GM04503 (cell line): ENCODE measurements around the gene ZBTB7C.

ENCODE experiments used
- DNase-seq: peaks from one replicate; pipeline ENCODE4 v3.0.0-alpha.2; 2012; ENCODE audit warnings: low read depth

The ZBTB7C gene

DNA sequence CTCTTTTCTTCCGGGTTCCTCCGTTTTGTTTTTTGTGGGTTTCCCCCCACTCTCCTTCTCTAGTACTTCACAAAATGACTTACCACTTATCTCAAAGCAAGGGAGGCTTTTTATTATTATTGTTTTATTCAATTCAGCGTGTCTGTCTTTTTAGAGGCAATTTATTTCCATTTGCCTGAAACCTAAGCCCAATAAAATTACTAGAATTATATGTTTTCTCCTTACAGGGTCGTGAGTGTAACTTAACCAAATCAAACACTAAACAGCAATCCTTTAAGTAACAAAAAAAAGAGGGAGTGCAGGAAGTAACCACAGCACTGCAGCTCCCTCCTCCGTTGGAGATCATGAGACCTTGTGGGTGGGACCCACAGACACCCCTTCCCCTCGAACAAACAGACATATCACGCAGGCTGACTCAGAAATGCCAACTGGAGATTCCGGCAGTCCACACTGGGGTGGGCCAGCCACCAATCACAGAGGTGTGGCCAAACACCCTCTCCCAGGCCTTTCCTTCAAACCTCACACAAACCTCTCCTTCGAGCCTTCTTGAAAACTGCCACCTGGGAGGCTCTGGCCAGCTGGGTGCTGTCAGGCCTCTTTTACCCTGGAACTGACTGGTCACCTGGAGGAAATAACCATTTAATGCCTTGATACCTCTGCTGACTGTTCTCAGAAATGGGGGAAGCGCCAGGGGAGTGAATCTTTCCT, 271.7 kb downstream of the ZBTB7C start:
- DNase-seq = no peak

- no peak for DNase-seq
These were observed 272.3 kb downstream of the ZBTB7C start for GRCh38 chr18:48136827-48137373.

DNA sequence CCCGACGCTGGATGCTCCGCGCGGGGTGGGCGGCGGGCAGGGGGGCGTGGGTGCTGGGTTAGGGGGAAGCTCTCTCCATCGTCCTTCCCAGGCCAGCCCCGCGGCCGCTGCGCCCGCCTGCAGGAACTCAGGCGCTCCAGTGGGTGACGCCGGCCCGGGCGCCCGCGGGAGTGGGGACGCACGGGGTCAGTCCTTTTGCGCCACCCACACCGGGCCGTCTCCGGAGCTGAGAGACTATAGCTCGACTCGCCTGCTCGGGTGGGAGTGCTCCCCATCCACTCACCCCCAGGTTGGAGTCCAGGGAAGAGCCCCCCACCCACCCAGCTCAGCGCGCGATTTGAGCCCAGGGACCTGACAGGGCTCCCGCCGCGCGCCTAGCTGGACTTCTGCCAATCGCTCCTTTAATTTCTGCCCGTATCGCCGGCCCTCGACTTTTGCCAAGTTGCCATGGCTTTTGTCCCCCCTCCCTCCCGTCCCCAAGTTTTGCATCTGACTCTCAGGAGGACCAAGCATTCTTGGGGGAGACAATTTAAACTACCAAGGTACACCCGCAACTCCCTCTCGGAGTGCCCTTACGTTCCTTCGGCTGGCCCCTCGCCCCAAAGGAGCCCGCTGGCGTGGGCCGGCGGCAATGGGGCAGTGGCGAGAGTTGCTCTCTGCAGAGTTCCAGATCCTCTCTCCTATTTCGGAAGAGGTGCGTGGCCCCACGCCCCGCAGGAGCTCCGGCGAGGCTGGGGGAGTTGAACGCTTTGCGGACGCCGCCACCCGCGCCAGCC, 272.9 kb downstream of the ZBTB7C start:
- no peak for DNase-seq

GRCh38 chr18:48135436-48135966, 273.7 kb downstream of the ZBTB7C start:
- DNase-seq = no peak

DNA sequence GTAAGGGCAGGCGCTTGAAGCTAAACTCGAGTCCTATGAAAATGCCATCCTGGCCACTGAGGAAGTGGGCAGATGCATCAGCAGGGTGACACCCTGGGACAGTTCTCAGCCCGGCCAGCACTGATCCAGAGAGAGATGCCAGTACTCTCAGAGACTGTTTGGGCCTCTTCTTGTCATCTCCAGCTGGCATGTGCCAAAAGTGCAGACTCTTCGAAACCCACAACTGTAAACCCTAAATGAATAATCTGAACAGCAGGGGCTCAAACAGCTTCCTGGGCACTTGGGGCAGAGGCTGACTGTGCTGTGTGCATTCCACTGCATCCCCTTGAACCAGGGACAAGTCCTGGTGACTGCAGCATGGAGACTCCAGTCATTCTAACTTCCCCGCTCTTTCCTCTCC, 274.6 kb downstream of the ZBTB7C start:
- DNase-seq = no peak

- DNase-seq = no peak
These were observed 275.4 kb downstream of the ZBTB7C start for GRCh38 chr18:48133671-48134251.

DNA sequence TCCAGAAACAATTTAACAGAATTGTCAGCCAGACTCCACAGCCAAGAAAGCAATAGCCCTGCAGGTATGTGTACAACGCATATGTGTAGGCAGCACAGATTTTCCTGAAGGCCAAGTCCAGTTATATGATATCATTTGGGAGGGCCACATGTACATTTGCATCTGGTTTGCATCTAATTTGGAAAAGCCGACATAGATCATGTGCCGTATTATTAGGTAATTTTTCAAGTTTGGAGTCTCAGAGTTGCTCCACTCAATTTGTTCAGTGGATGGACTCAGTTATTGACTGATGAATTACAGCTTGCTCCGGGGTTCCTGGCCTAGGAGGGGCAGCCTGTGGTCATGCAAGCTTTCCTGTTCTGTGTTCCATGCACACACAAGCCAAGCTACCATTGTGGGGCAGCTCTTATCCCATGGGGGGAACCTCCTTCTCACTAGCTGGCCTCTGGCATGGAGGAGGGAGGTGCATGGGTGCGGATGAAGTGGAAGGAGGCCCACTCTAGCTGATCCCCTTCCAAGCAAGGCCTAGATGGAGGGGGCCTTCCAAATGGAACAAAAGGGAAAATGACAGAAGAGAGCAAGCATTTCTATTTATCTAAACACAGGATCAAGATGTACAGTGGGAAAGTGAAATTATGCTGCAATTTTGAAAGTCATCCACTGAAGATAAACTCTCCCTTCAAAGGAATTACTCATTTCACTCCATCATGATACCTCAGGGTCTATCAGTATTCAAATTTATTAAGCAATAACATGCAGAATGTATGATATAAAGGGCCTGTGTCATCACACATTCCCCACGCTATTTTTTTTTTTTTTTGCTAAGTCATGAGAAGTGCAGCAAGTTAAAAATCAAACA, 276.2 kb downstream of the ZBTB7C start:
- DNase-seq = no peak

DNA sequence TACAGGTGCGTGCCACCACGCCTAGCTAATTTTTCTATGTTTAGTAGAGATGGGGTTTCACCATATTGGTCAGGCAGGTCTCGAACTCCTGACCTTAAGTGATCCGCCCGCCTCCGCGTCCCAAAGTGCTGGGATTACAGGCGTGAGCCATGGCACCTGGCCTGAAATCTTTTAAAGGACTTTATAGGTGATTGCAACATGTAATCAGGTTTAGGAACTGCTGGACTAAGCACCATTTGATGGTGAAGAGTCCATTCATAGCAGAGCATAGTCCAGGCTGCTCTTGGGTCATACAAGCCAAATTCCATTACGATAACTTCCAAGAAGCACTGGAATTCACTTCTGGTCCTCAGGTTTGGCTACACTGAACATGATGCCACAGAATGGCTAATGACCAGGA, 278.1 kb downstream of the ZBTB7C start:
- DNase-seq = no peak

DNA sequence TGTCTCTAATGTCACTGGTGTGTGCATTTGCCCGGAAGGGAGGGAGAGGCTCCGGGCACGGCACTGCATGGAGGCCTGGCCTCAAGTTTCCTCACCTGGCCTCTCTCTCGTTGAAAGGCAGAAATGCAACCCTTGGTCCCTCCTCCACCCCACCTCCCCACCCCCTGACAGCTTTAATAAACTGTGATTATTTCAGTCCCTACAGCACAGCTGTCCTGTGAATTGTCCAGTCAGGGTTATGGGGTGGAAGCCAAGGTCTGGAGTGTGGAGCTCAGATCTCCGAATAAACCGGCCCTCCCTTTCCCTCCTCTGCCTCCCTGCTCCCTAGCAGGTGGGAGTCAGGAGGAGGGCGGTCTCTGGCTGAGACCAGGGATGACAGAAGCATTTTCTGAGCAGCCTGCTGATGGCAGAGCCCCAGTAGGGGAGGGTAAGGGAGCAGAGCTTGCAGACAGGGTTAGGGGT, 279.5 kb downstream of the ZBTB7C start:
- no peak for DNase-seq

DNA sequence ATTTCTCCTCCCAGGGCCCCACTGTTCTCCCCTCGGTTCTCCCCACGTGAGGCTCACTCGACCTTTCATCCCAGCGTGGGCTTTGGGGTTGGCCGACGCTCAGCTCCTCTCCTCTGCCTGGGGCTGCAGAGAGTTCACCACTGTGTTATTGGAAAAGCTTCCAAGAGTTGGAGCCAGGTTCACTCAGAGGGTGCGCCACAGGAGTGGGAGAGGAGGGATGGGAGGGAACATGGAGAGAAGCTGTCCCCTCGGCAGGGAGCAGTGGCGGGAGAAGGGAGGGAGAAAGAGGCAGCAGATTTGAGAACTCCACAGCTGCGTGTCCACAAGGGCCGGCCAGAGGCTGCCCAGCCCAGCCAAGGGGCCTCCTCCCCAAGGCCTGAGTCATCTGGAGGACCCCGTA, 281.6 kb downstream of the ZBTB7C start:
- DNase-seq = no peak

- no peak for DNase-seq
These were observed 282.9 kb downstream of the ZBTB7C start for GRCh38 chr18:48126240-48126639.

DNA sequence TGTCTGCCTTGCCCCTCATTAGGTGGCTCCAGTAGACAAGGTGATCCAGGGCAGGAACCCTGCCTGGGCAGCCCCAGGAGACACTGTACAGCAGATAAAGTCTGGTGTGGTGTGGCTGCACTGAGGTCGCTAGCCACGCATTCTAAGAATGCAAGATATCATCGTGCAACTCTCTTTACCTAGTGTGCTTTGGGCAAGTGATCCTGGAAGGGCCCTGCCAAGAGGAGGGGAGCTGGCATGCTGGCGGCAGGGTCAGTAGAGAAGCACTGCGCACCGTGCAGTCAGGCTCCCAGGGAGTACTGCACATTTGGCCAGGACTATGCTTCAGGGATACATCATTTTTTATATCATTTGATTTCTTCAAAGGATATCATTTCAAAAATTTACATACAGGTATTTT, 283.5 kb downstream of the ZBTB7C start:
- DNase-seq = no peak

DNA sequence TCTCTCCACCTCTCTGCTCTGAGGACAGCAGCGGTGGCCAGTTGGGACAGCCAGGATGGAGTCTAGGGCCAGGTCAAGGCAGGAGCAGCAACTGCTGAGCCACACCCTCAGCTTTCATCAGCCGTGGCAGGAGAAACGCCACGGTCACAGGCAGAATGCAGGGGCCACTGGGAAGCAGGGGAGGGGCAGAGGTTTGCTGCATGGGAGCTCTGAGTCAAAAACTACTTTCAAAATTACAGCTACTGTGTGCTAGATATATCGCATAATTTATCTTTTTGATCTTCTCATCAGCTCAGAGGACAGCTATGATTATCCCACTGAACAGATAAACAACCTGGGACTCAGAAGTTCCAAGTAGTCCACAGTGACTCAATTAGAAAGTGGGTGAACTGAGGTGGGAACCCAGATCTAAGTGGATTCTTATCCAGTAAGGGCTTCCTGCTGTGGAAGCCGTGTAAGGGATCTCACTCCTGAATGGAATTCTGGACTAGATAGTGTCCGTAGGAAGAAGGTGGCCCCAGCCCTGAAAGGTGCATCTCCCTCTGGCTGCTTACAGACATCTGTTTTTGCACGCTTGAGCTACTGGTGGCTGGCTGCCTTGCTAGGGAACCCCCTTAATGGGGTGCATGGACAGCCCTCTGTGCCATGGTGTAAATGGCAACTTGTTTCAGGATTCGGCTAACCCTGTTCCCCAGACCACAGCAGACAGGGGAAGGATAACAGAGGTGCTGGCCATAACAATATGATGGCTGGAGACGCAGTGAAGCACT, 284.1 kb downstream of the ZBTB7C start:
- DNase-seq = no peak

DNA sequence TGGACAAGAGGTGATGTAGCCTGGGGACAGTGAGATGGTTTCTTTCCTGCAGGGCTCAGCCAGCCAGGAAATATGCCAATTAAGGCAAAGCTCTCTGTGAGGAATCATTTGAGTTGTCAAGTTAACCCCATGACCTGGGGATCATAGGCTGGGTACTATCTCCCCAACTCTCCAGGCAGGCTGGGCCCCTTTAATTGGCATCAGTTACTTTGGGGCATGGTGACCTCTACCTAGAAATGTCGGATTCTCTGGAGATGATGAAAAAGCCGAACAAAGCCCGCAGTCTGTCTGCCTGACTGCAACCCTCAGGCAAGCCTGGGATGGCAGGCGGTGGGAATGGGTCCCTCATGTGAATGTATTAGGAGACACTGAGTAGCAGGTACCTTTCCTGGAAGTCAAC, 285.2 kb downstream of the ZBTB7C start:
- DNase-seq = no peak

DNA sequence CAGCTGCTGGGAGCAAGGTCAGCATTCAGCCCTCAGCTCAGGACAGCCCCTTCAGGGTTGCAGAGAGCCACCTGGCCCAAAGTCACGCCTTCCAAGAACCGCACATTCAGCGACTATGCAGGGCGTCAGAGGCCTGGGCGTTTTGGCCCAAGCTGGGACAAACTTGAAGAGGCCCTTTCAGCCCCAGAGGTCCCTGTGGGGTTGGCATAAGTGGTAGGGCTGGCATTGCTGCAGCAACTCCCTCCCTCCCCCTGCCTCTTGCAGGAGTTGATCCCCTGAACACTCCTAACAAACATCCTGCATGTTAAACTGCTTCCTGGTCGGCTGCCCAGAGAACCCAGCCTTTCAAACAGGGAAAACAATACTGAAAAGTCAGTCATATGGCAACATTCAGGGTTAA, 285.9 kb downstream of the ZBTB7C start:
- no peak for DNase-seq

DNA sequence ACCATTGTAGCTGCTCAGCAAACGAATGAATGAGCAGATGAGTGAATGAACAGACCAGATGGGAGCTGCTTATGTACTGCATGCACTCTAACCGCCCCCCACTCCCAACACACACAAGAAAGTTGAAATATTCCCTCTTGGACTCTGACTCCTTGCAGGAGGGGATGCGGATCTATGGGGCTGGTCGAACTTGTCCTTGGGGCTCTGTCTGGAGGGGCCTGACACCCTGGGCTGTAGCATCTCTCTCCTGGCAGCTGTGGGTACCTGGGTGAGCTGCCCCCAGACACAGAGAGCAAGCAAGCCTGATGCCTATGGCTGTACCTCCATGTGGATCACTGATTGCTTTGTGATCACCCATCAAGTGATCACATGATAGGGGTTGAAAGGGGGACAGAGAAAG, 286.4 kb downstream of the ZBTB7C start:
- DNase-seq = no peak

DNA sequence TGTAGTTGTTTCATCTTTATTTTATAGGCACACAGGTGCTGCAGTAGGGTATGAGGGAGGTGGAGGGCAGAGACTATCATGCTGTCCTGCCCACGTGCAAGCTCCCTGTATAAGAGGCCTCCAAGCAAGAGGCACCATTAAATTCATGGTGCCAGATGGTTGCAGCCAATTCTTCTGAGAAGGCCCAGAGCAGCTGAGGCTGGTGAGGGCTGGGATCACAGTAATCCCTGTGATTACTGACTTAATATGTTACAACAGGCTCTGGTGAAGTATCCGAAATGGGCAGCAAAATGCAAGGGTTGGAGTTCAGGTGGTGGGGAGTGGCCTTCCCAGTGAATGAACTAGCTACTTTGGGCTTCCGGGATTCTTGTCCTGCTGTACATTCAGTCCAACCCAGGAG, 286.8 kb downstream of the ZBTB7C start:
- DNase-seq = no peak

DNA sequence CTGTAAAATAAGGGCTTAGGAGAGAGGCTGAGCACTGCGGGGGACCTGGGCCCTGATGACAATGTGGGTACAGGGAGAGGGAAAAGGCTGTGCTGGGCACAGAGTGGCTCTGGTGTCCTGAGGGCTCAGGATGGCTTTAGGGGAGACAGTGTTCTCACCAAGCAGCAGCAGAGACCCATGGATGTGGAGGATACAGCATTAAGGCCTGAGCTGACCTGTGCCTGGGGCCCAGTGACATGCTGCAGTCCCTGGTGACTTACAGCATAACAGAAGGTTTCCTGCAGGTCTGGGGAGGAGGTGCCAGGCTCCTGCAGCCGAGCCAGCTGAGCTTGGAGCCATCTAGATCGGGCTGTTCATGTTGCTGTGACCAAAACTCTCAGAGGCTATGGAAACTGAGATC, 287.4 kb downstream of the ZBTB7C start:
- no peak for DNase-seq

DNA sequence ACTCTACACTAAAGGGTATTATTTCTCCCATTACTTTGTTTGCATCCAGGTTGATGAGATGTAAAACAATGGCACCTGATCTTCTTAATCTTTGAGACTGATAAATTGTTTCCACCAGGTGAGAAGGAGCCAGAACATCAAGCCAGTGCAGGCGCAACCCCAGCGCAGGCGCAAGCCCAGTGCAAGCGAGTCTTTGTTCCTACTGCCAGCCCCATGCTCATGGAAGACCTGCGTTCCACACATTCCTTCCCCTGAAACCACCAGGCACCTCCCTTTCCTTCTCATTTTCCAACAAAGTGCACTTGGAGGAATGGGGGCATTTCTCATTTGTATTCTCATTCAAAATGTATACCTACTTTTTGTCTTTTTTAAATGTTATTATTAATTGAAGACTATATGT, 290.0 kb downstream of the ZBTB7C start:
- no peak for DNase-seq

DNA sequence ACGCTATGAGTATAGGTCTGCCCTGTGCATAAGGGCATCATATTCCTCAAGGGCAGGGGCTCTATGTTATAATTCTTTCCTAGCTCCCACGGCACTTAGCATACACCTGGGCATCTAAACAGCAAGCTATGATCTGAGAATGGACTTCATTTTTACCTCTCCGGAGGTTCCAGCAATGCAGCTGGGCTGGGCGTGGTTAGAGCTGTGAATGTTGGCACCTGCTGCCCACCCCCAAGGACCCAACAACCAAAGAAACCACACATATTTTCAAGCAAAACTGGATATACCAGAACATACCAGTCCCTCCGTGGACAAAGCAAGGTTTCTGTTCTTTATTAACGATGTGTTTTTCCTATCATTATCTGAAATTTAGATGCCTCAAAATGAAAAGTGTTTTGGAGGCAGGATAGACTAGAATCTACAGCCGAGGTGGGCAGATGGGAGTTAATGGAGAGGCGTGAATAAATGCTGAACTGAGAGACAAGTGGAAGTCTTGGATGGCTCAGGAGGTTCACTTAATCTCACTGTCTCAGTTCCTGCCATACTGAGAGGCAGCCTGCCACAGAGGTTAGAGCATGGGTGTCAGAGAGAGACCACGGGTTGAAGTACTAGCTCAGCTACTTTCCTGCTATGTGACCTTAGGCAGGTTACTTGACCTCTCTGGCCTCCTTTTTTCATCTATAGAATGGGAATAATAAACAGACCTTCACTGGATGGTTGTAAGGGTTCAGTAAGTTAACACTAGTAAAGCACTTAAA, 292.1 kb downstream of the ZBTB7C start:
- no peak for DNase-seq
